Neural crest cell (in vitro differentiated cells): ENCODE data around the gene DOCK4. TPM values are rescaled to one million over a fixed set of nuclear protein-coding genes. Genes with fewer than 3 reads are reported as not detected.

Experiments used
- DNase-seq: peaks from one replicate; pipeline ENCODE4 v3.0.0; 2021; ENCODE audit warnings: low read depth, mixed read lengths, low spot score
- H3K27ac Mint-ChIP-seq: one replicate; pipeline ENCODE4 v1.8.0; 2021; ENCODE audit warnings: mild to moderate bottlenecking, mixed read lengths; ENCODE audit not compliant: unreplicated experiment
- H3K27me3 Mint-ChIP-seq: 2 replicates; pipeline ENCODE4 v1.8.0; 2021; ENCODE audit warnings: low read depth, mild to moderate bottlenecking, mixed read lengths
- H3K36me3 Mint-ChIP-seq: 2 replicates; pipeline ENCODE4 v1.8.0; 2021; ENCODE audit warnings: low read depth, mild to moderate bottlenecking, mixed read lengths
- H3K4me1 Mint-ChIP-seq: 2 replicates; pipeline ENCODE4 v1.8.0; 2021; ENCODE audit warnings: mixed read lengths
- H3K4me3 Mint-ChIP-seq: one replicate; pipeline ENCODE4 v1.8.0; 2021; ENCODE audit warnings: mild to moderate bottlenecking, mixed read lengths
- H3K9me3 Mint-ChIP-seq: 2 replicates; pipeline ENCODE4 v1.8.0; 2021; ENCODE audit warnings: mixed read lengths
- total RNA-seq: library from RNA; stranded (reverse); gene quantifications from 2 replicates; pipeline ENCODE4 v1.2.1, GENCODE V29; 2021
- TF ChIP-seq, protein P1 (sequence below): fragments of 200-600 bp; sonication (generic); conservative IDR thresholded peaks from 2 replicates; pipeline ENCODE4 v1.5.0; 2021; ENCODE audit warnings: antibody characterized with exemption, mild to moderate bottlenecking

DOCK4 gene
- total RNA-seq, 1 donor from 2014 or later = 15.3 TPM

DNA sequence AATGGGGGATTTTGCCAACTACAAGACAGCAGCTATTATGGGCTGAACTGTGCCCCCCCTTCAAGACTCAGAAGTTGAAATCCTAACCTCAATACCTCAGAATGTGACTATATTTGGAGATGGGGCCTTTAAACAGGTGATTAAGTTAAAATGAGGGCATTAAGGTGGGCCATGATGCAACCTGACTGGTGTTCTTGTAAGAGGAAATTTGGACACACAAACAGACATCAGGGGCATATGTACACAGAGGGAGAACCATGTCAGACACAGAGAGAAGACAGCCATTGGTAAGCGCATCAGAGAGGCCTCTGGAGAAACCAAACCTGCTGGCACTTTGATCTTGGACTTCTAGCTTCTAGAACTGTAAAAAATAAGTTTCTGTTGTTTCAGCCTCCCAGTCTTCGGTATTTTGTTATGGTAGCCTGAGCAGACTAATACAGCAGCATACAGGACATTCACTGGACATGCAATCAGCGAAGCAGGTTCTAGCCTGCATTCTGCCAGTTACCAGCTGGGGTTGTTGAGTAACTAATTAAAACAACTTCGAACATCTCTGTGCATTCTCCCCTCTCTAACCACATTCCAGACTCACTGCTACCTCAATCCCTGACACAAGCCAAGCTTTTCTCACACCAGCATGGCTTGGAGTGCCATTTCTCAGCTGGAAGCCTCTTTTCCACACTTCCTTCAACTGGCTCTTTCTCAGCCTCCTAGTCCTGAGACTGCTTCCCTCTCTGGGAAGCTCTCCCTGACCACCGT, 141.4 kb downstream of the DOCK4 start:
- H3K4me1 Mint-ChIP-seq = no peaks in the 10 kb centered on the region
- no peak overlapping the region for H3K27ac Mint-ChIP-seq
- no peak for DNase-seq
- H3K36me3 Mint-ChIP-seq = no peaks in the 10 kb centered on the region
- no peaks in the 10 kb centered on the region for H3K9me3 Mint-ChIP-seq
- TF ChIP-seq, protein P1, sequence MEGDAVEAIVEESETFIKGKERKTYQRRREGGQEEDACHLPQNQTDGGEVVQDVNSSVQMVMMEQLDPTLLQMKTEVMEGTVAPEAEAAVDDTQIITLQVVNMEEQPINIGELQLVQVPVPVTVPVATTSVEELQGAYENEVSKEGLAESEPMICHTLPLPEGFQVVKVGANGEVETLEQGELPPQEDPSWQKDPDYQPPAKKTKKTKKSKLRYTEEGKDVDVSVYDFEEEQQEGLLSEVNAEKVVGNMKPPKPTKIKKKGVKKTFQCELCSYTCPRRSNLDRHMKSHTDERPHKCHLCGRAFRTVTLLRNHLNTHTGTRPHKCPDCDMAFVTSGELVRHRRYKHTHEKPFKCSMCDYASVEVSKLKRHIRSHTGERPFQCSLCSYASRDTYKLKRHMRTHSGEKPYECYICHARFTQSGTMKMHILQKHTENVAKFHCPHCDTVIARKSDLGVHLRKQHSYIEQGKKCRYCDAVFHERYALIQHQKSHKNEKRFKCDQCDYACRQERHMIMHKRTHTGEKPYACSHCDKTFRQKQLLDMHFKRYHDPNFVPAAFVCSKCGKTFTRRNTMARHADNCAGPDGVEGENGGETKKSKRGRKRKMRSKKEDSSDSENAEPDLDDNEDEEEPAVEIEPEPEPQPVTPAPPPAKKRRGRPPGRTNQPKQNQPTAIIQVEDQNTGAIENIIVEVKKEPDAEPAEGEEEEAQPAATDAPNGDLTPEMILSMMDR = no peak
- H3K27me3 Mint-ChIP-seq = no peaks in the 10 kb centered on the region
- no peak overlapping the region for H3K4me3 Mint-ChIP-seq

DNA sequence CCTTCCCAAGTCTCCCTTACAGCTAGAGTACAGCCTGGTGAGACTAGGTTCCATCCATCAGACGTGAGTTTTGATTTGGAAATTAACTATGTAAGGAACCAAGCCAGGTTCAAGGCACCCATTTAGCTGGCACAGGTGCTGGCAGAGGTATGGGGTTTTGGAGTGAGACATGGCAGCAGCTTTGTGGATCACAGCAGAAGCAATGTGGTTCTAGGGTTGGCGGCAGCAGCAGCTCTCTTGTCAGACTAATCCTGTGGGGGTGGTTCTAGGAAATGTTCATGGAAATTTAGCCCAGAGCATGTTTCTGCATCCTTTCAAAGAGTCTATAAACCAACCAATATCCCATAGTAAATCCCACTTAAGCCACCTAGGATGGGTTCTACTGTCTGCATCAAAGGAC, 142.2 kb downstream of the DOCK4 start:
- no peaks in the 10 kb centered on the region for H3K36me3 Mint-ChIP-seq
- H3K27ac Mint-ChIP-seq = no peak overlapping the region
- H3K4me3 Mint-ChIP-seq = no peak overlapping the region
- no peak for DNase-seq
- TF ChIP-seq, protein P1 = no peak
- no peaks in the 10 kb centered on the region for H3K27me3 Mint-ChIP-seq
- no peaks in the 10 kb centered on the region for H3K9me3 Mint-ChIP-seq
- no peaks in the 10 kb centered on the region for H3K4me1 Mint-ChIP-seq

DNA sequence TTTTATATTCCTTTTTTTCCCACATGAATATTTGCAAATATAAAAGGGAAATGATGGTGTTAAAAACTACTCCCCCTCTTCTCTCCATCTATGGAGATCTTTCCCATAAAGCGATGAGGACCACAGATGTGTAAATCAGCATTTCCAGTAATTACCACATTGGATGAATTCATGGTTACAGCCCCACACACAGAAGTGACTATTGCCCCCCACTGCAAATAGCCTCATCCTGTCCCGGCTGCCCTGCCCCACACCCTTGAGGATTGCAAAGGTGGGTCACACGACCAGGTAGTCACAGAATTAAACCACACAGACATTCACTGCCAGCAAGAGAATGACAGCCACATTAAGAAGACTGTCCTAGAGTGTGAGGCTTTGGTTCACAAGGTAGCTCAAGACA, 145.1 kb downstream of the DOCK4 start:
- no peak for DNase-seq
- TF ChIP-seq, protein P1 = no peak
- Mint-ChIP-seq H3K27ac (no peak overlapping the region), H3K36me3 (no peaks in the 10 kb centered on the region), H3K4me3 (no peak overlapping the region), H3K27me3 (no peaks in the 10 kb centered on the region), H3K9me3 (no peaks in the 10 kb centered on the region), H3K4me1 (no peaks in the 10 kb centered on the region)

DNA sequence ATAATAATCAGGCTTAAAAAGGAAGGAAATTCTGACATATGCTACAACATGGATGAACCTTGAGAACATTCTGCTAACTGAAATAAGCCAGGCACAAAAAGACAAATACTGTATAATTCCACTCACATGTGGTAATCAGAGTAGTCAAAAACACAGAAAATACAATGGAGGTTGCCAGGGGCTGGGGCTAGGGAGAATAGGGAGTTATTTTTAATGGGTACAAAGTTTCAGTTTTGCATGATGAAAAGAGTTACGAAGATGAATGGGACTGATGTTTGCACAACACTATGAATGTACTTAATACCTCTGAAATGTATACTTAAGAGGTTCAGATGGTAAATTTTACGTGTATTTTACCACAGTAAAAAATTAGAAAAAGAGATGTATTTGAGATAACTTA, 145.6 kb downstream of the DOCK4 start:
- Mint-ChIP-seq H3K27ac (no peak overlapping the region), H3K36me3 (no peaks in the 10 kb centered on the region), H3K27me3 (no peaks in the 10 kb centered on the region), H3K9me3 (no peaks in the 10 kb centered on the region), H3K4me1 (no peaks in the 10 kb centered on the region), H3K4me3 (no peak overlapping the region)
- TF ChIP-seq, protein P1 = no peak
- DNase-seq = no peak

DNA sequence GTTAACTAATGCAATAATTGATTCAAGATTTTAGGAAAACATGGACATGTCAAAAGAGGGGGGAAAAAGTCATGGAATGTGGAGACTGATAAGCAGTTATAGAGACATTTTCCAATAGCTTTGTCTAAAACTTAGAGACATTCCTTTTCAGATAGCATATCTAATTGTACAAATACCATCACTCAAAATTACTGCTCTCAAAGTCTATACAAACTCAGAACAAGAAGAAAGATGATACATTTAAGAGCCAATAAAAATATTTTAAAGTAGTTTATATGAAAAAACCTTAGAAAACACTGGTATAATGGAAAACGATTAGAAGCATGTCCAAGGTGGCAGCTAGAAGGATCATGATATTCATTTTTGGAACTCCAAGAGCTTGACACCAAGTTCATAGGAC, 146.5 kb downstream of the DOCK4 start:
- no peak for DNase-seq
- no peaks in the 10 kb centered on the region for H3K36me3 Mint-ChIP-seq
- no peak overlapping the region for H3K27ac Mint-ChIP-seq
- H3K9me3 Mint-ChIP-seq = no peaks in the 10 kb centered on the region
- TF ChIP-seq, protein P1 = no peak
- no peak overlapping the region for H3K4me3 Mint-ChIP-seq
- no peaks in the 10 kb centered on the region for H3K4me1 Mint-ChIP-seq
- no peaks in the 10 kb centered on the region for H3K27me3 Mint-ChIP-seq
